ENCODE results near the gene SCLY.
"Not testable (repeated sequence)": the region's sequence is repeated elsewhere in the genome, so short reads cannot be mapped to it uniquely, and the experiment has no call there.

SCLY gene

GRCh38 chr2:238029853-238030252, 30.9 kb upstream of the SCLY start:
- DNase-seq (ENCODE audit: low read depth) = no peak
- no peak overlapping the region for H3K4me3 ChIP-seq (ENCODE audit: low read length)
- no peak for TF ChIP-seq CTCF (conservative IDR thresholded peaks at IDR 0.05; ENCODE audit: low read length)

- no peak for TF ChIP-seq CTCF (conservative IDR thresholded peaks at IDR 0.05; ENCODE audit: low read length)
- H3K4me3 ChIP-seq (ENCODE audit: low read length) = no peak overlapping the region
- DNase-seq (ENCODE audit: low read depth) = no peak
These were observed 30.2 kb upstream of the SCLY start for GRCh38 chr2:238030422-238031155.

GRCh38 chr2:238031751-238032150, 29.1 kb upstream of the SCLY start:
- no peak for TF ChIP-seq CTCF (conservative IDR thresholded peaks at IDR 0.05; ENCODE audit: low read length)
- H3K4me3 ChIP-seq (ENCODE audit: low read length) = no peak overlapping the region
- no peak for DNase-seq (ENCODE audit: low read depth)

- H3K4me3 ChIP-seq (ENCODE audit: low read length) = no peak overlapping the region
- no peak for DNase-seq (ENCODE audit: low read depth)
- no peak for TF ChIP-seq CTCF (conservative IDR thresholded peaks at IDR 0.05; ENCODE audit: low read length)
These were observed 28.0 kb upstream of the SCLY start for GRCh38 chr2:238032755-238033337.

GRCh38 chr2:238033991-238034390, 26.8 kb upstream of the SCLY start:
- DNase-seq (ENCODE audit: low read depth); H3K4me3 ChIP-seq (ENCODE audit: low read length): not testable (repeated sequence)

GRCh38 chr2:238038203-238038602, 22.6 kb upstream of the SCLY start:
- H3K4me3 ChIP-seq (ENCODE audit: low read length) = no peak overlapping the region
- TF ChIP-seq CTCF (conservative IDR thresholded peaks at IDR 0.05; ENCODE audit: low read length) = no peak
- no peak for DNase-seq (ENCODE audit: low read depth)

- no peak for DNase-seq (ENCODE audit: low read depth)
- no peak for TF ChIP-seq CTCF (conservative IDR thresholded peaks at IDR 0.05; ENCODE audit: low read length)
- no peak overlapping the region for H3K4me3 ChIP-seq (ENCODE audit: low read length)
These were observed 21.6 kb upstream of the SCLY start for GRCh38 chr2:238039151-238039550.
